ENCODE data around the gene PRRG2.
"Not testable (repeated sequence)": the region's sequence is repeated elsewhere in the genome, so short reads cannot be mapped to it uniquely, and the experiment has no call there.

Gene PRRG2

GRCh38 chr19:49614096-49614833, 33.1 kb downstream of the PRRG2 start:
- DNase-seq = no peak

GRCh38 chr19:49615861-49616260, 34.7 kb downstream of the PRRG2 start:
- DNase-seq = no peak

GRCh38 chr19:49616532-49616931, 35.4 kb downstream of the PRRG2 start:
- DNase-seq = no peak

GRCh38 chr19:49616945-49617344, 35.8 kb downstream of the PRRG2 start:
- no peak for DNase-seq

GRCh38 chr19:49617860-49618259, 36.7 kb downstream of the PRRG2 start:
- not testable (repeated sequence) for DNase-seq

- DNase-seq = no peak
Observed at GRCh38 chr19:49624967-49625910, 44.1 kb downstream of the PRRG2 start.

GRCh38 chr19:49626226-49626625, 45.1 kb downstream of the PRRG2 start:
- DNase-seq = no peak

- no peak for DNase-seq
Observed at GRCh38 chr19:49629659-49630058, 48.5 kb downstream of the PRRG2 start.

GRCh38 chr19:49631014-49631588, 50.0 kb downstream of the PRRG2 start:
- no peak for DNase-seq

- no peak for DNase-seq
Observed at GRCh38 chr19:49631610-49632192, 50.6 kb downstream of the PRRG2 start.

GRCh38 chr19:49632576-49632975, 51.5 kb downstream of the PRRG2 start:
- no peak for DNase-seq

GRCh38 chr19:49633273-49633672, 52.2 kb downstream of the PRRG2 start:
- not testable (repeated sequence) for DNase-seq

GRCh38 chr19:49635530-49636232, 54.6 kb downstream of the PRRG2 start:
- no peak for DNase-seq

- no peak for DNase-seq
Observed at GRCh38 chr19:49636233-49636932, 55.3 kb downstream of the PRRG2 start.

GRCh38 chr19:49637821-49638738, 57.0 kb downstream of the PRRG2 start:
- DNase-seq = no peak

- no peak for DNase-seq
Observed at GRCh38 chr19:49639401-49640112, 58.4 kb downstream of the PRRG2 start.

- DNase-seq = peak; percentile 99
Observed at GRCh38 chr19:49640113-49640898, 59.2 kb downstream of the PRRG2 start, which contains the start of gene RRAS. Gene RRAS, minus strand, starts transcription at chr19:49640143. Its CDS starts 45 bp downstream, at chr19:49640098.

Data from AML-193 (cell line).